ENCODE measurements around the gene SVBP. TPM values are rescaled to one million over a fixed set of nuclear protein-coding genes. Genes with fewer than 3 reads are reported as not detected.

Gene SVBP
- total and polyA plus RNA-seq, 2 experiments from 2014 or later = 16.8 to 28.5 TPM

DNA sequence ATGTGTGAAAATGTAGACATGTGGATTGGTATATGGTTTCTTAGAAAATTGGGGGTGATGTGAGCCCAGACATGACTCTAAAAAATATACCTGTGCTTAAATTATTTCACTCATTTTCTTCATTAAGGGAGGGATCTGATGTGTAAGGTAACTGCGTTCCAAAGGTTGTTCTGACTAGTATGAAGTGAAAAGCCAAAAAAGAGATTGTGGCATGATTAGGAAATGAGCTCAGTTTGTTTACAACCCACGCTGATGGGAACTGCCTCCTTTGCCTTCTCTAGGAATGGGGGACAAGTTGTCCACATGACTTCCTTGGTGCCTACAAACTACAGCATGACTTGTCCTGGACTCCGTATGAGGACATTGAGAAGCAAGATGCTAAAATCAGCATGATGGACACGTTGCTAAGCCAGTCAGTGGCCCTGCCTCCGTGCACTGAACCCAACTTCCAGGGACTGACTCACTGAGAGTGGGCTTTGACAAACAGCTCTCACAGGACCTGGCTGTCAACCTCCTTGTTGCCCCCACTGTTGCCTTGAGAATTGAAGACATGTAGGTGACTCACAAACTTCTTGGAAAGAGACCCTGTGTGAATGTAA, 42.2 kb downstream of the SVBP start:
- H2AFZ ChIP-seq = no peak overlapping the region
- peaks cover 35% of the 10 kb centered on the region for H3K79me2 ChIP-seq (ENCODE audit: insufficient read depth)
- H4K20me1 ChIP-seq (ENCODE audit: insufficient read depth) = no peaks in the 10 kb centered on the region
- H3F3A ChIP-seq (ENCODE audit: insufficient read depth) = 0 out of 2 replicates have a peak, but pooled peaks cover 7% of the 10 kb centered on the region
- 68 to 74% methylated on average over 5 of the region's 5 CpGs for WGBS, 2 experiments (ENCODE audit: low coverage in 1 of 2, low lambda C conversion rate in 2 of 2, missing lambda C conversion rate in 2 of 2)
- H3K9ac ChIP-seq = no peak overlapping the region
- no peak overlapping the region for H3K27ac ChIP-seq
- no peak overlapping the region for H3K4me2 ChIP-seq (ENCODE audit: unreplicated experiment)
- no peak for DNase-seq
- in situ Hi-C loops (cut with MboI) = loop anchor here (10.0 kb wide), 1 partner anchor 300 kb away; no protein-coding TSS in a partner anchor
- no peak overlapping the region for H3K4me3 ChIP-seq
- H3K27me3 ChIP-seq (replicated peaks; ENCODE audit: insufficient read depth) = no peaks in the 10 kb centered on the region
- no peaks in the 10 kb centered on the region for H3K9me3 ChIP-seq (ENCODE audit: low read depth)
- no peaks in the 10 kb centered on the region for H3K4me1 ChIP-seq (ENCODE audit: insufficient read depth)
- H3K9me2 ChIP-seq (ENCODE audit: insufficient read depth) = no peaks in the 10 kb centered on the region
- no peak for TF ChIP-seq EZH2phosphoT487 (IDR thresholded peaks at IDR 0.05; ENCODE audit: insufficient read depth, low read depth)
- no peak for TF ChIP-seq EZH2 (IDR thresholded peaks at IDR 0.05; ENCODE audit: insufficient read depth, poor library complexity, severe bottlenecking)
- H3K36me3 ChIP-seq (ENCODE audit: low read depth) = peaks cover 18% of the 10 kb centered on the region

GRCh38 chr1:42773420-42773819, 43.8 kb downstream of the SVBP start:
- no peak for DNase-seq
- Histone ChIP-seq H3K9ac (no peak overlapping the region), H3K27me3 (replicated peaks; ENCODE audit: insufficient read depth) (no peaks in the 10 kb centered on the region), H3K9me3 (ENCODE audit: low read depth) (no peaks in the 10 kb centered on the region), H3K9me2 (ENCODE audit: insufficient read depth) (no peaks in the 10 kb centered on the region), H2AFZ (no peak overlapping the region), H3K36me3 (ENCODE audit: low read depth) (peaks cover 13% of the 10 kb centered on the region), H3K4me2 (ENCODE audit: unreplicated experiment) (no peak overlapping the region), H3K27ac (no peak overlapping the region), H3K4me1 (ENCODE audit: insufficient read depth) (peaks cover 1% of the 10 kb centered on the region), H3F3A (ENCODE audit: insufficient read depth) (0 out of 2 replicates have a peak, but pooled peaks cover 7% of the 10 kb centered on the region), H4K20me1 (ENCODE audit: insufficient read depth) (no peaks in the 10 kb centered on the region), H3K4me3 (no peak overlapping the region), H3K79me2 (ENCODE audit: insufficient read depth) (peaks cover 51% of the 10 kb centered on the region)
- in situ Hi-C loops (cut with MboI) = loop anchor here (10.0 kb wide), 1 partner anchor 301 kb away; no protein-coding TSS in a partner anchor
- whole genome bisulfite sequencing, 2 experiments (ENCODE audit: low coverage in 1 of 2, low lambda C conversion rate in 2 of 2, missing lambda C conversion rate in 2 of 2) = 49 to 50% methylated on average over 2 of the region's 2 CpGs
- TF ChIP-seq EZH2 (IDR thresholded peaks at IDR 0.05; ENCODE audit: insufficient read depth, poor library complexity, severe bottlenecking) (no peak), EZH2phosphoT487 (IDR thresholded peaks at IDR 0.05; ENCODE audit: insufficient read depth, low read depth) (no peak)

GRCh38 chr1:42769811-42770210, 47.4 kb downstream of the SVBP start:
- H3K4me2 ChIP-seq (ENCODE audit: unreplicated experiment) = no peak overlapping the region
- no peaks in the 10 kb centered on the region for H3K9me3 ChIP-seq (ENCODE audit: low read depth)
- H4K20me1 ChIP-seq (ENCODE audit: insufficient read depth) = no peaks in the 10 kb centered on the region
- TF ChIP-seq EZH2 (IDR thresholded peaks at IDR 0.05; ENCODE audit: insufficient read depth, poor library complexity, severe bottlenecking) = no peak
- TF ChIP-seq EZH2phosphoT487 (IDR thresholded peaks at IDR 0.05; ENCODE audit: insufficient read depth, low read depth) = no peak
- H3K36me3 ChIP-seq (ENCODE audit: low read depth) = no peaks in the 10 kb centered on the region
- H2AFZ ChIP-seq = no peak overlapping the region
- H3K9me2 ChIP-seq (ENCODE audit: insufficient read depth) = no peaks in the 10 kb centered on the region
- H3K4me3 ChIP-seq = no peak overlapping the region
- no peaks in the 10 kb centered on the region for H3K27me3 ChIP-seq (replicated peaks; ENCODE audit: insufficient read depth)
- no peak for DNase-seq
- no peak overlapping the region for H3K9ac ChIP-seq
- H3F3A ChIP-seq (ENCODE audit: insufficient read depth) = peaks cover 20% of the 10 kb centered on the region
- H3K27ac ChIP-seq = no peak overlapping the region
- in situ Hi-C loops (cut with MboI) = loop anchor here (10.0 kb wide), 1 partner anchor 305 kb away; no protein-coding TSS in a partner anchor
- H3K4me1 ChIP-seq (ENCODE audit: insufficient read depth) = peaks cover 9% of the 10 kb centered on the region
- WGBS, 2 experiments (ENCODE audit: low coverage in 1 of 2, low lambda C conversion rate in 2 of 2, missing lambda C conversion rate in 2 of 2) = 83 to 94% methylated on average over 3 of the region's 3 CpGs
- H3K79me2 ChIP-seq (ENCODE audit: insufficient read depth) = peaks cover 84% of the 10 kb centered on the region

GRCh38 chr1:42768172-42768571, 49.0 kb downstream of the SVBP start:
- WGBS, 2 experiments (ENCODE audit: low coverage in 1 of 2, low lambda C conversion rate in 2 of 2, missing lambda C conversion rate in 2 of 2) = 96 to 98% methylated on average over 2 of the region's 2 CpGs
- peak overlapping the region; percentile 88 for H3K4me3 ChIP-seq
- H4K20me1 ChIP-seq (ENCODE audit: insufficient read depth) = no peaks in the 10 kb centered on the region

More at GRCh38 chr1:42768172-42768571, 49.0 kb downstream of the SVBP start:
- peak overlapping the region; percentile 90 for H3K9ac ChIP-seq
- in situ Hi-C loops (cut with MboI) = no loop called here
- peaks cover 18% of the 10 kb centered on the region for H3F3A ChIP-seq (ENCODE audit: insufficient read depth)
- no peaks in the 10 kb centered on the region for H3K9me3 ChIP-seq (ENCODE audit: low read depth)
- H3K4me2 ChIP-seq (ENCODE audit: unreplicated experiment) = peak overlapping the region; percentile 84
- no peaks in the 10 kb centered on the region for H3K27me3 ChIP-seq (replicated peaks; ENCODE audit: insufficient read depth)
- H3K36me3 ChIP-seq (ENCODE audit: low read depth) = no peaks in the 10 kb centered on the region
- no peak overlapping the region for H3K27ac ChIP-seq
- peak overlapping the region; percentile 85; the same call in 1 of the 2 replicates for H2AFZ ChIP-seq
- H3K79me2 ChIP-seq (ENCODE audit: insufficient read depth) = peaks cover 96% of the 10 kb centered on the region
- no peaks in the 10 kb centered on the region for H3K9me2 ChIP-seq (ENCODE audit: insufficient read depth)
- DNase-seq = no peak
- H3K4me1 ChIP-seq (ENCODE audit: insufficient read depth) = peaks cover 21% of the 10 kb centered on the region
- TF ChIP-seq EZH2 (IDR thresholded peaks at IDR 0.05; ENCODE audit: insufficient read depth, poor library complexity, severe bottlenecking) = no peak
- no peak for TF ChIP-seq EZH2phosphoT487 (IDR thresholded peaks at IDR 0.05; ENCODE audit: insufficient read depth, low read depth)
